HUDEP-2 (cell line): ENCODE measurements around the gene PIF1.

Experiments used
- DNase-seq, 76 experiments: peaks; one replicate each; lab custom pipeline; 2025; ENCODE audit not compliant: unreplicated experiment in 76 of 76; lab: John Stamatoyannopoulos, UW

The PIF1 gene, protein sequence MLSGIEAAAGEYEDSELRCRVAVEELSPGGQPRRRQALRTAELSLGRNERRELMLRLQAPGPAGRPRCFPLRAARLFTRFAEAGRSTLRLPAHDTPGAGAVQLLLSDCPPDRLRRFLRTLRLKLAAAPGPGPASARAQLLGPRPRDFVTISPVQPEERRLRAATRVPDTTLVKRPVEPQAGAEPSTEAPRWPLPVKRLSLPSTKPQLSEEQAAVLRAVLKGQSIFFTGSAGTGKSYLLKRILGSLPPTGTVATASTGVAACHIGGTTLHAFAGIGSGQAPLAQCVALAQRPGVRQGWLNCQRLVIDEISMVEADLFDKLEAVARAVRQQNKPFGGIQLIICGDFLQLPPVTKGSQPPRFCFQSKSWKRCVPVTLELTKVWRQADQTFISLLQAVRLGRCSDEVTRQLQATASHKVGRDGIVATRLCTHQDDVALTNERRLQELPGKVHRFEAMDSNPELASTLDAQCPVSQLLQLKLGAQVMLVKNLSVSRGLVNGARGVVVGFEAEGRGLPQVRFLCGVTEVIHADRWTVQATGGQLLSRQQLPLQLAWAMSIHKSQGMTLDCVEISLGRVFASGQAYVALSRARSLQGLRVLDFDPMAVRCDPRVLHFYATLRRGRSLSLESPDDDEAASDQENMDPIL

DNA sequence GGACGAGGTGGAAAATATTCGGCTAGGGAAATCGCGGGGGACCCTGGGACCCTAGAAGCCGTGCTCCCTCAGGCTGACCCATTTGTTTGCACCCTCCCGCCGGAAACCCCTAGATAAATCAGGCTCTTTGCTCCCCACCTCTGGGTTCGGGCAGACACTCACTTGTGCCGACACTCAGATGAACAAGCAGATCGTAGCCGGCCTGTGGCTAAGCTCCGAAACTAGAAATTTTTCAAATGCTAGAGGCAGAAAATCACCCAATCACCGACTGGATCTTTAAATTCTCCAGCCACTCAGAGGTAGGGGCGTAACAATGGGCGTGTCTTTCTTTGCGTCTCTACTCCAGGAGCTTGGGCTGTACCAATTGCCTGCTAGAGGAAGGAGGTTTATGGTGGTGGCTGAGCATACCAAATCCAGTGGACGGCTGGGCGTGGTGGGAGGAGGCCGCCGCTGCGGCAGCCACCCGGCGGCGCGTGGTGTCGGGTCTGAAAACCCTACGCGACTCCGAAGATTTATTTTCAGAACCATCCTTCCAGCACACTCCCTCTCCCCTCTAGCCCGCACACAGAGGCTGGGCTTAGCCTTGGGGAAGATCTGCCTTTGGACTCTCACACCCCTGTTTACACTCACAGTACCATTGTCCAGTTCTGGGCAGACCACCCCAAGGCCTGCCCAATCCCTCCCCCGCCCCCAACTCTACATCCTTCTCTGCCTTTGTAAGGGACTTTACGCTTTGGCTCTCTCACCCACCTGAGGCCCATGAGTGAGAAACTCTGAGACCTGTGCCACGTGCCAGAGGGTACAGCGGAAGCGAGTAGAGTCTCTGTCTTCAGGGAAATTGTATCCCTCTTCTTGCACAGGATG lies at the start of gene PIF1:
Gene PIF1 (minus strand): TSS at position 217 of the 864 bp plus-strand sequence. CDS start 1,312 bp downstream, outside the sequence.
- peak in 75 of 76 experiments; percentile 48 to 98 (median 92) for DNase-seq

DNA sequence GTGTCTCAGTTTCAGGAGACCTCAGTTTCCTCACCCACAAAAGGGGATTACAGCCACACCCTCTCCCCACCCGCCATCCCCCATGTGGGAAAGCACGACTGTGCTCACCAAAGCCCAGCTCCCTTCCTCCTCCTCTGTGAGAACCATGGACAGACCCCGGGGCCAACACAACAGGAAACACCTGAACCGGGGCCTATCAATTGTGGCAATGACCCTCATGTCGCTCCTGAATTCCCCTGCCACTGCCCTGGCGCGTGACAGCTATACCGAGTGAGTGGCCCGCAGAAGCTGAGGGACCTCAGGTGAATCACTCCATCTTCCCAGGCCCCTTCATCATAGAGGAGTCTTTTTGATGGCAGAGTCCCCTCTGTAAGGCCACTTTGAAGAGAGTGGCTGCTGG lies 44.9 kb upstream of the PIF1 start:
- DNase-seq: no peak

DNA sequence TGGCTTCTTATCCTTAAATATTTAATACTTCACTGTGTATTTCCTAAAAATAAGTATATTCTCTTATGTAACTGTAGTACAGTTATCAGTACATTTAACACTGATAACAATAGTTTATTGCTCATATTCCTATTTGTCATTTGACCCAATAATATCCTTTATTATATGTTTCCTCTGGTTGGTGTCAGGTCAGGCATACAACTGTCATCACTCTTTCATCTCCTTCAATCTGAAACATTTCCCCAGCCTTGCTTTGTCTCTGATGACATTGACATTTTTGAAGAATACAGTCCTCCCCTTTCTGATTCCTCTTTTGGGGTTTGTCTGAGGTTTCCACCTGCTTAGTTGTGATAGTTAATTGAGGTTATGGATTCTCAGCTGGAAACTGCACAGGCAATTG lies 44.1 kb upstream of the PIF1 start:
- no peak for DNase-seq

DNA sequence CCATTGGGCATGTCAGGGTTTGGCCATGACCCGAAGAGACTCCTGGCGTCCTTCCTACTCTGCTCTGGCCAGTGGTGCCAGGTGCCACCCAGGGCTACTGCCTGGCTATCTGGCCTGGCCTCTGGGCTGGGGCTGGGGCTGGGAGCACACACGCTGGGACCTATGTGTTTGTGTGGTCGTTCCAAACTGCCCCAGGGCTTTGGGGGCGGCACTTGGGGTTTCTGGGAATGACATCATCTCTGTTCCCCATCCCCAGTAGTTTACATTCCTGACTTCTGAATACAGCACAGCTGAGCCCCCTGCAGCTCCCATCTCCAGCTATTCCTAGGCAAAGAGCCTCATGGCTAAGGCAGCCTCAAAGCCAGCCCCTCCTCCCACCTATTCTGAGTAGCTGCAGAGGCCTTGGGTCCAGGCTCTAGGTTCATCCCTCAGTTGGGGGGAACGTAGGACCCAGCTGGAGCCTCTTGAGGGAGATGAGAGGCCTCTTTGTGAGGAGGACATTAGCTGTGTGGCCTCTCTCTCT lies 40.6 kb upstream of the PIF1 start:
- DNase-seq: no peak

DNA sequence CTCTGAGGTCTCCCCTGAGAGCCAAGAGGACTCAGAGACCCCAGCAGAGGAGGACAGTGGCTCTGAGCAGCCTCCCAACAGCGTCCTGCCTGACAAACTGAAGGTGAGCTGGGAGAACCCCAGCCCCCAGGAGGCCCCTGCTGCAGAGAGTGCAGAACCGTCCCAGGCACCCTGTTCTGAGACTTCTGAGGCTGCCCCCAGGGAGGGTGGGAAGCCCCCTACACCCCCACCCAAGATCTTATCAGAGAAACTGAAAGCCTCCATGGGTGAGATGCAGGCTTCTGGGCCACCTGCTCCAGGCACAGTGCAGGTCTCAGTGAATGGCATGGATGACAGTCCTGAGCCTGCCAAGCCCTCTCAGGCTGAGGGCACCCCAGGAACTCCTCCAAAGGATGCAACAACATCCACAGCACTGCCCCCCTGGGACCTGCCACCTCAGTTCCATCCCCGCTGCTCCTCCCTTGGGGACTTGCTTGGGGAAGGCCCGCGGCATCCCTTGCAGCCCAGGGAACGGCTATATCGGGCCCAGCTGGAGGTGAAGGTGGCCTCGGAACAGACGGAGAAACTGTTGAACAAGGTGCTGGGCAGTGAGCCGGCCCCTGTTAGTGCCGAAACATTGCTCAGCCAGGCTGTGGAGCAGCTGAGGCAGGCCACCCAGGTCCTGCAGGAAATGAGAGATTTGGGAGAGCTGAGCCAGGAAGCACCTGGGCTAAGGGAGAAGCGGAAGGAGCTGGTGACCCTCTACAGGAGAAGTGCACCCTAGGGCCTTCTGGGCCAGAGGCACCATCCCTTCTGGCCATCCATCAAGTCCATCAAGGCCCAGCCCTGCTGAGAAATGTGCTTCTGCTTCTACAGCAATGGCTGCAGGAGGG lies 39.9 kb upstream of the PIF1 start:
- DNase-seq: no peak

DNA sequence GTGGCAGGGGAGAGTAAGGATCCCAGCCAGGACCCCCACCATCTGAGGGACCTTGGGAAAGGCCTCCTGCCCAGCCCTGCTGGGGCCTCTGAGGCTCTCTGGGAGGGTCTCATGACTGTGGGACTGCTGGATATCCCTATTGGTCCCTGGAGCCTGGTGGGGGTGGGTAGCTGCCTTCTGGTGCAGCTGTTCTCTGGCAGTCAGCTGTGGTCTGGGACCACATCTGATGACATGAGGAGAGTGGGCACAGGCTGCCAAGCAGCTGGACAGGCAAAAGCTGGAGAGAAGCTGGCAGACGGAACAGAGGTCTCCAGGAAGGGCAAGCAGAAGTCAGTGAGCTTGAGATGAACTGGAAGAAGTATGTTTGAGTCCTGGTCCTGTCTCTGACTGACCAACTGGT lies 38.6 kb upstream of the PIF1 start:
- DNase-seq: no peak

DNA sequence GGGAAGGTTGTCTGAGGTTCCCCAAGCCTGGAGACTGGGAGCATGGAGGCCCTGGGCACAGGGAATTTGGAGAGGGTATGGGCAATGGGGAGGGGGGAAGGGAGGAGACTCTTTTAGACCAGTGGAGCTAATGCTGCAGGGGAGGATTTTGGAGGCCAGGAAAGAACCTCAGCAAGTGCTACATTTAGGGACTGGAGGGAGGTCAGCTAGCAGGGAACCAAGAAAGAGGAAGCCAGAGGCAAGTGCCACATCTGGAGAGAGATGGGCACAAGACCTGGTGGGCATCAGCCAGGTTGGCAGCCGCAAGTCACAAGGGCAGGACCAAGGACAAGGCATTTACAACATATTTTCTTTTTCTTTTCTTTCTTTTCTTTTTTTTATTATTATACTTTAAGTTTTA lies 37.0 kb upstream of the PIF1 start:
- DNase-seq: no peak

DNA sequence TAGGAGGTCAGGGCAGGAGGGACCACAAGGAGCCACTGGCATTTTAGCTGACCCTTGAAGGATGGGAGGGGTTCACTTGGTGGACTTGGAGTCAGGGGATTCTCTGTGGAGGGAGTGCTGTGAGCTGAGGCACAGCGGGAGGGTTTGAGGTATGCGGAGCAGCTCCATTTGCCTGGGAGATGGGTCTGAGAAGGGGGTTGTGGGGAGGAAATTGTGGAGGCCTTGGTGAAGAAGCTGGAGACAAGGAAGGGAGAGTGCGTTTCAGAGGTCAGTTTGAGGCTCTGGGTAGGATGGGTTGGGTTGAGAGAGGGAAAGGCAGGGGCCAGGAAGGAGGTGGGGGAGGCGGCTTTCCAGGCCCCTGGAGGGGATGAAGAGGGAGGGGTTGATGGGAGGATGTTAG lies 36.5 kb upstream of the PIF1 start:
- no peak for DNase-seq

DNA sequence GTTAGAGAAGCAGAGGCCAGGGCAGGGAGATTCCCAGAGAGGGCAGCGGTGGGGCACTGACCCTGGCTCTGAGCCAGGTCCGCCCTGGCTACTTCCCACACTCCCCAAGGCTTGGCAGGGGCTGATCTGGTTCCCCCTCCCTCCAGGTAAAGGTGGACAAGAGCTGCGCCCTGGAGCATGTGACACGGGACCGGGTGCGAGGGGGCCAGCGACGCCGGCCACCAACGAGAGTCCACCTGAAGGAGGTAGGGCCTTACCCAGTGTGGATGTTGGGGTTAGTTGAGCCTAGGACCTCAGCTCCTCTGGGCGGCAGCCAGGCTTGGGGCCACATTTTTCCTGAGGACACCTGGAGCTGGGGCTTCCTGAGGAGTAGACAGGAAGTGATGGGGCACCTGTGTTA lies 35.9 kb upstream of the PIF1 start:
- DNase-seq: no peak

DNA sequence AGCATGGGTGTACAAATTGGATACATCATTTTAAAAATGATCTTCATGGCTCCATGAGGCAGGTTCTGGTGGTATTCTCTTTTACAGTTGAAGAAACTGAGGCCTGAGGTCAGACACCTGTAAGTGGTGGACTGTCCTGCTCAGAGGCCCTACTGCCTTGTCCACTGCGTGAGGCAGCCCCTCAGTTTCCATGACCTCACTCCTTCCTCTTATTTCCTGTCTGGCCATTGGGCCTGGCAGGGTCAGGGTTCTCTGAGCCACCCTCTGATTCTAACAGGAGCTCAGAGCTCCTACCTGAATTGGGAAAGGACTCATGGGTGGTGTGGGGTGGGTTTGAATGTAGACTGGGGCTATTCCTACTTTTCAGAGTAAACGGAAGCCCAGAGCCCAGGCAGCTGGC lies 33.8 kb upstream of the PIF1 start:
- no peak for DNase-seq

DNA sequence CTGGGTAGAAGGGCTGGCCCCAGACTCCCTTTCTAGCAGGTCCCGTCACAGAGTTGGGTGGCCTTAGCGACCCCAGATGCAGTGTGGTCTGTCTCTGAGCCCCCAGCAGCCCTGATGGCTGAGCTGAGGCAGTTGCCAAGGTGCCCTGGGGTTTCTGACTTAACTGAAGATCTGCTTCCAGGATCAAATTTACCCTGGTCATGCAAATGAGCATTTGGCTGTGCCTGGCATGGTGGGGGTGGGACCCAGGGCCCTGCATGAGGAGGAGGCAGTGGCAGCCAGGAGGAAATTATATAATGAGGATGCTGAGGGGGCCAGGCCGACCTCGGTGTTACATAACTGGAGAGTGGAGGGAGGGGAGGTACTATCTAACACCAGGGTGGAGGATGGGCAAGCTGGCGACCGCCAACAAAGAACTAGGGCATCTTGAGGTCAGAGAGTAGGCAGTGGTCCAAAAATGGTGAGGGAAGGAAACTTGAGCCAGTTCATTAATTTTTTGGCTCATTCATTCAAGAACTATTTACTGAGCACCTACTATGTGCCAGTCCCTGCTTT lies 32.7 kb upstream of the PIF1 start:
- DNase-seq: no peak

DNA sequence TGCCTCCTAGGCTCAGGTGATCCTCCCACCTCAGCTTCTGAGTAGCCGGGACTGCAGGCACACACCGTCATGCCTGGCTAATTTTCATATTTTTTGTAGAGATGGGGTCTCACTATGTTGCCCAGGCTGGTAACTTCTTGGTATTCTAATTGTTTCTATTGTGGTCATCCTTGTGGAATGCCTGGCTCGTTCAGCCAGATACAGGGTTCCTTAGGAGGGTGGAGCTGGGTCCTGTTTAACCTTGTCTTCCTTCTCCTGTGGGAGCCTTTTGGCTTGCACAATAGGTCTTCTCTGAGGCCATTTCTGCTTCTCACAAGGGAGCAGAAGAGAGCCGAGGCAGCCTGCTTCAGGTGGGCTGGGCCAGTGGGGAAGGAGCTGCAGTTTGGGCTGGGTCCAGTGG lies 32.0 kb upstream of the PIF1 start:
- DNase-seq: no peak

DNA sequence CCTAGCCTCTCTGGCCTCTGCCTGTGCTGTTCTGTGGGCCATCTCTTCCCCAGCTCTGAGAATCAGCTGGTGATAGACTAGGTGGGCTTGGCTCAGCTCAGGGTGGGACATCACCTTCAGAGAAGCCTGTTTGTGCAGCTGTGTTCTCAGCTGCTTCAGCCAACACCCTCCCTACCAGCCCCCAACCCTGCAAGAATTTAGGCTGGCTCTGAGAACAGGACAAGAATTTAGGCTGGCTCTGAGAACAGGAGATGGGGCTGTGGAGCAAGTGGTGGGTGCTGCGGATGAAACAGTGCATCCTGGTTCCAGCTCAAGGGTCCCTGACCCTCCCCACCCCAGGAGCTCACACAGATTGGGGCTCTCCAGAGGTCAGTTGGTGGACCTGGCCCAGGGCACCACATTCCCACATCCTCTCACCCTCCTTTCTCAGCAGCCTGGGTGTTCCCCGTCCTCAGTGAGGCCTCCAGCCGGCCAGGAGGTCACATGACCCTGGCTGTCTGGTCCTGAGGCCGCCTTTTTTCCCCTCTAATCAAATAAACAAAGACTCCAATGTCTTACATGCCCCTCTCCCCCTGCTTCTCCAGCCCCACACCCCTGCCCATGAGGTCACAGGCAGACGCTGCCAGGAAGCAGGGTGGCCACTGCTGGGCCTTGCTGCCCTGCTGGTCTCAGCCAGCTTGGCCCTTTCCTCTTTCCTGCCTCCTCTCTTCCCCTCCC lies 31.1 kb upstream of the PIF1 start:
- DNase-seq: no peak

DNA sequence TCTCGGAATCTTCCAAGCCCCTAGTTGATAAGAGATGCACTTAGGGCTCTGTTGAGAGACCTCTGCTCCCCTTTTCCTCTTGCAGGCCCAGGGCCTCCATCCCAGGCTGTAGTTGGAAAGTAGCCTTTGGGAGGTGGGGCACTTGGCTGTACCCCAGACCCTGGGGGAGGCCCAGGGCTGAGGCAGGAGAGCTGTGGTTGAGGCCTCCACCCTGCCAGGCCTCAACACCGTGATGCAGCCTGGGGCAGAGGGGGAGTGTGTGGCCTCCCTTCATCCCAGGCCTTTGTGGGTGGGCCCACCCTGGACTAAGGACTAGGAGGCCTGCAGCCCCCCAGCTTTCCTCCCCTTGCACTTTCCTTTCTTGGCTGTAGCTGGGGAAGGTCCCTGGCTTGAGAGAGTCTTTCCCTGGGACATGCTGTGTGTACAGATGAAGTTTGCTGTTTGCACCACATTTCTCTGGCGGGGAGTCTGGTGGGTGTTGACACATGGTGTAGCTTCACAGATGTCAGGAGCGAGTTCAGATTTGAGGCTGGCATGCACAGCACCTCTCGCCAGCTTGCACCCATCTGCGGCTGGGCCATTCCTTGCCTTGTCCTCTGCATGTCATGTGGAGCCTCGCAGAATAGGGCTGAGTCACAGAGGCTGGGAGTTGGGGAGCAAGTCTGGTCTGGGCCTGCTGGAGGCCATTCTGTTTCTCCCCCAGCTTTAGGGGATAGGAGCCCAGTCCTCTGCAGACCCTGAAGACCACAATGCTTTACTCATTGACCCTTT lies 29.9 kb upstream of the PIF1 start:
- no peak for DNase-seq

DNA sequence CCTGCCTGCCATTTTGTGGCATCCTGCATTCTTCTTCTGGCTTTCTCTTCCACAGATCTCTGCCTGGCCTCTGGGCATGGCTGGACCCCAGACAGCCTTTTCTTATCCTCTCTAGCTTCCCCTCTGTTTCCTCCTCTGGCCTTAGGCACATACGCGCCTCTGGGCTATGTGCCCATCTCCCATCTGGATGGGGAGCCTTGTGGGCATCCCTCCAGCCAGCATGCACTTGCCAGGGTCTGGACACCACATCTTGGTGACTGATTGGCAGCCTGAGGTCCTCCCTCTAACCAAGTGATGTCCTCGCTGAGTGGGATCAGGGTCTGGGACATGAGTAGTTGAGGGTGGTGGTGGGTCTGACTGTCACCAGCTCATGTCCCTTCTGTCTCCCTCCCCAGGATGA lies 29.1 kb upstream of the PIF1 start:
- no peak for DNase-seq

DNA sequence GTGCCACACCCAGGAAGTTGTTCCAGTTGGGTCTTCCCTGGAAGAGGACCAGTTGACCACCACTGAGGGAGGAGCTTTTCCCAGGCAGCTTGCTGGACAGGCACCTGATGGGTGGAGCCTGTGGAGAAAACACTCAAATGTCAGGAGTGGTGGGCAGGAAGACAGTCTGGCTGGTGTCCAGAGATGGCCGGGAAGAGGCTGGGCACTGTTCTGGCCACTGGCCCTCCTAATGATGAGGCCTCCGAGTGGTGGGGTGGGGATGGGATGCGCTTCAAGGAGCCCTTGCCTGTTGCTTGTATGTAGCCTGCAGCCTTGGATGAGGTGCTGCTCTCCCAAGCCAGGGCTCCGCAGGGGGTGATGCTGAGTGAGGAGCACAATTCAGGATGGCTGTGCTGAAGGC lies 28.6 kb upstream of the PIF1 start:
- no peak for DNase-seq

DNA sequence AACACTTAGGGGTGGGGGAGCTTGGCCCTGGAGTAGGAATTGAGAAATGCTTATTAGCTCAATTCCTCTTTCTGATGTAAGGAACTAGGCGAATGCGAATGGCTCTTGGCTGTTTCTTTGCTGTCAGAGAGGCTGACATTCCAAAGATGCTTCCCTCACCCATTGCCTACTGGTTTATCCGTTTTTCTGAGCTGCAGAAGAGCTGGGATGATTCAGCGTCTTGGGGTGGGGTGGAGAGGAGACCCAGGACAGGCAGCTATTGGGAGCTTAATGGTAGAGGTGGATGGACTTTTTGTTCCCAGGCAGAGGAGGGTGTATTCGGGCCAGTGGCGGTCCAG lies 26.0 kb upstream of the PIF1 start:
- no peak for DNase-seq

DNA sequence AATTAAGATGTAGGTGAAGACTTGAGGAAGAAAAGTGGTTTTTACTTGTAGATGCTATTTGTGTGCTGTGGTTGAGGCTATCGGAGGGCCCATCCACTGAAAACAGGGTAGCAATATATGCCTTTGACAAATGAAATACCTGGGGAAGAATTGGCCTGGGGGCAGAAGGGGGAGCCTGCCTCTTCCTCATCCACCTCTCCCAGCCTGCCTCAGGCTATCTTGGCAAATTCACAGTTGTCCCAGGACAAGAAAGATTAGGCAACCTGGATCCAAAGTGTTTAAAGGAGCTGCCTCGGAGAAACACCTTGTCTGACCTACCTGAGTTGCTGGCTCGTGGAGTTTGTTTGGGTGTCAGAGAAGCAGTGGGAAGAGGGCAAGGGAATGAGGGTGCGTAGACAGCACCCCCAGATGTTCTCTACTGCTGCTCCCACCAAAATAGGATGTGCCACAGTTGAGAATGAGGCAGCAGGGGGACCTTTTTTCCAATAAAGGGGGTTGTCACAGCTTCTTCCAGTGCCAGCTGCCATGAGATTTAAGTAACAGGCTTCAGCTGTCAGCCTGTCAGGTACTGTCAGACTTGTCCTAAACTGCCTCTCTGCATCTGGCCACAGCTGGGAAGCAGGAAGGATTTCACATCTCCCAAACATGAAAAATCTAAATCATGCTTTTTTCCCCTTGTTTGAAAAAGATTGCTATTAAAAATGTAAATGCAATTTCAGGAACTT lies 25.5 kb upstream of the PIF1 start:
- DNase-seq: no peak
